ENCODE results near the gene MERTK.

DNA sequence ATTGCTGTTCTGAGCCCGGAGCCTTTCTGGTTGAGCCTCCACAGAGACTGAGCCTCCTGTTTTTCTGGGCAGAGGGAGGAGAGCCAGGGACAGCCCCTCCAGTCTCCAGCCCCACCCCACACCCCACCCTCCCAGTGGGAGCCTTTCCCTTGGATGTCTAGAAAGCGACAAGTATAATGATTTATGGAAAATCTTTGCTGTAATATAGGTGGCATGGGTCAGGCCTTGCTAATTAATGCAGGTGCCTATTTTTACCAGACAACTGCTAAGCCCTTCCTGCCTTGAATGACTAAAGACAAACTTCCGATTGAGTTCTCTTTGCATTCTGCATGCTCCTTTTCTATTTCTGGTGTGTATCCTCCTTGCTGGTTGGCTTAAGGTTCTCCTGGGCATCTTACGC lies 43.1 kb downstream of the MERTK start:
- TF ChIP-seq CTCF (IDR thresholded peaks at IDR 0.05) (no peak), POLR2A (IDR thresholded peaks at IDR 0.05) (no peak)
